RCC 7860 (cell line): Measurements from ENCODE around the gene GPR171.

ENCODE experiments used
- DNase-seq: peaks from one replicate; pipeline ENCODE4 v3.0.0-alpha.2; 2015; ENCODE audit warnings: low spot score
- FAIRE-seq: peaks from 2 replicates; lab custom pipeline; 2012; peaks lifted over from hg19 to GRCh38; lab: Jason Lieb, UNC

Gene GPR171

GRCh38 chr3:151182349-151183079 is 20.5 kb downstream of the GPR171 start:
- FAIRE-seq (no peak), DNase-seq (no peak)

DNA sequence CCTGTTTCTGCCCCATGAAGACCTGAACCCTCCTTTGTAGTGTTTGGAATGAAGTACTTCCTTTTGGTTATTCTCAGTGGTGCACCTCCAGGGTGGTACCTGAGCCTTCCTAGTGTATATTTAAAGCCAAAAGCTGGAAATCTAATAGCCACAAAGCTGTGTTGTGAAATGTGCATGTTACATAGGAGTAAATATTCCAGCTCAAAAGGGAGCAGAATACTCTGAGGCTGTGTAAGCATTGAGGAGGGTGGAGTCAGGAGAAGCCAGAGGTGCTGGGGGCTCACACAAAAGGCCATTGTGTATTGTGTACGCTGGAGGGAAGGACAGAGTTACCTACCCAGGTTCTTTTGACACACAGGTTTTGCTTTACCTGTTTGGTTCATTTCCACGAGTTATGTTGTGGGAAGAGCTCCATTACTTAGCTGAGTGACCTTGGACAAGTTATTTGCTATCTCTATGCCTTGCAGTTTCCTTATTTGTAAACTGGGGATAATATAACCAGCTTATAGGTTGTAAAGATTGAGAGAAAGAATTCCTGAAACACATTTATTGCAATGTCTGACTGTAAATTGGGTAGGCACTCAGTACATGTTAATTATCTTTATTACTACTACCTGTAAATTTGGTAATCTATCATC is 24.7 kb downstream of the GPR171 start:
- FAIRE-seq (no peak), DNase-seq (no peak)

- FAIRE-seq (no peak), DNase-seq (no peak)
Measured at GRCh38 chr3:151175952-151176351, 27.1 kb downstream of the GPR171 start.

DNA sequence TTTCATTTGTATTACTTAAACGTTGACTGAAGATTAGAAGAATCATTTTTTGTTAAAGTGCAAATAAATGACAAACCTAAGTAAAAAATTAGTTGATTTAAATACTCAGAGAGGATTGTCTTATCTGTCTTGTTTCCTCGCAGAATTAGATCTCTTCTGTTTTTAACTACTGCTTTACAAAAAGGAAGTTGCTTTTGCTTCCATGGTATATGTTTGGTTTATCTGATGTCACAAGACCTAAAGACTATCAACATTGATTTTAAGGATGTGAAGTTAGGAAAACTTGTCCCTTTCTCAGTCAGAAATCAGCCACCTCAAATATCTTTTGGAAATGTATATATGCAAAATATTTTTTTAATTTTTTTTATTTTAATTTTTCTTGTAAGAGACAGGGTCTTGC is 28.7 kb downstream of the GPR171 start:
- no peak for FAIRE-seq

DNA sequence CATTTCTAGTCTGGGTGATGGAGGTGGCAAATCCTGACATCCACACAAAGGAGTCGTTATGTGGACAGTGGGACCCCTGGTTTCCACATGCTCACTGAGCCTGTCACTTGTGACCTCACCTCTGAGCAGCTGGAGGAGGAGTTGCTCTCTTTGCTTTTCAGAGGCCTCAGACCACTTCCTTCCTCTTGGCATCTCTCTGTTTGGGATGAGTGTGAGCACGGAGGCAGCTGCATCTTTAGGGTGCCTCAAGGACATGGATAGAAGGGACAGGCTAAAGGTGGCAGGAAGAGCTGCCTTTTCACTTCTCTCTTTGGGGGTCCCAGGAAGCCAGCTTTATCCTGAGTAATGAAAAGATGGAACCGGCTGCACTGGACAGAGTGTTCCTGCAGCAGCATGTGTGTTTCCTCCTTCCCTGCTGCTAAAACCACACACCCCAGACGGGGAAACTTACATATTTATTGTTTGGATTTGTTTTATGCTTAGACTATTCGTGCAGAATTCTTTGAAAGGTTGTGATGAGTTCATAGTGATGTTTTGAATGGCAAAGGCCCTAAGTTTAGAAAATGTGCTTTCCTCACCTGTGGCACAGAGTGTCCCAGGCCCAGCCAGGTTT is 31.8 kb downstream of the GPR171 start:
- FAIRE-seq = no peak

More for the DNA sequence above, 28.7 kb downstream of the GPR171 start:
- DNase-seq = no peak

DNA sequence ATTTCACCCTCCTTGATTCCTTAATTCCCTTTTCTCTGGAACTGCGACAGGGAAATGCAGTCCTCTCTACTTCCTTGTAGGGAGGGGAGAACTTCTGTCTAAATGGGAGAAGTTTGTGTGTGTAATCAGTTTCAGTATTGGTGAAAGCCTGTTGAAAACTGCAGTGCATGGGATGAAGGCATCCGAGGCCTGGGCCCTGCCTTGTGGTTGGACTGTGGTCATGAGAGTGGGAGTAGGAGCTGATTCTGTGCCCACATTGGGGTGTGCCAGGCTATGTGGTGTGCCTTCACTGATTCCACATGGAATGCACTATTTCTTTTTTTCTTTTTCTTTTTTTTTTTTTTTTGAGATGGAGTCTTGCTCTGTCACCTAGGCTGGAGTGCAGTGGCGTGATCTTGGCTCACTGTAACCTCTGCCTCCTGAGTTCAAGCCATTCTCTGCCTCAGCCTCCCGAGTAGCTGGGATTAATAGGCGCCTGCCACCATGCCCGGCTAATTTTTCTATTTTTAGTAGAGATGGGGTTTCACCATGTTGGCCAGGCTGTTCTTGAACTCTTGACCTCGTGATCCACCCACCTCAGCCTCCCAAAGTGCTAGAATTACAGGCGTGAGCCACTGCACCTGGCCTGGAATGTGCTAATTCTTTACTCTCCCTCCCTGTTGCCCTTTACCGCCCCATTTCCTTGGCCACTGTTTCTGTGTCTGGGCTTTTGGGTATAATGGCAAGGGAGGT is 32.9 kb downstream of the GPR171 start:
- DNase-seq (peak; percentile 26), FAIRE-seq (peak; percentile 65)

More for the DNA sequence above, 31.8 kb downstream of the GPR171 start:
- DNase-seq = no peak

DNA sequence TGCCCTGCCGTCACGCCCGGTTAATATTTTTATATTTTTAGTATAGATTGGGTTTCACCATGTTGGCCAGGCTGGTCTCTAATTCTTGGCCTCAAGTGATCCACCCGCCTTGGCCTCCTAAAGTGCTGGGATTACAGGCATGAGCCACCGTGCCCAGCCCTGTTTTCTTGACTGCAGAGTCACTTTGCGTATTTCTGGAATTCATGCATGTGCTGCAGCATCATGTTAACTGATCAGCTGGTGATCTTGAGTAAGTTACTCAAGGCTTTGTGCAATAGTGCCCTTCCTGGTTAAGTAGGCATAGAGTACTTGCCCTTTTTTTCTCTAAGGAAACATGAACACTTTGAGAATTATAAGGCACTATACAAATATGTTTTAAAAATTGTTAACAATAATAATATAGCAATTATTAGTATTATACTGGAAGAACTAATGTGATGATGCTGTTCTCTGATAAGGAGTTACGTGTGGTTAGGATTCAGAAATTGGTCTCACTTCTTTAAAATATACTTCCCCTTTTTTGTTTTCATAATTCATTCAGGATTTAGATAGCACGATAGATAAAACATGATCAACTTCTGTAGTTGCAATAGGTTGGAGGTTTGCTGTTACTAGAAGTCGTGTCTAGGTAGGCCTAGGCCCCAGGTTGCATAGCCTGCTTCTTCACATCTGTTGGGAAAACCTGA is 33.6 kb downstream of the GPR171 start:
- FAIRE-seq (no peak), DNase-seq (no peak)

- peak; percentile 43 for DNase-seq
- peak; percentile 62 for FAIRE-seq
Measured at GRCh38 chr3:151168269-151169094, 34.5 kb downstream of the GPR171 start.

GRCh38 chr3:151166161-151166560 is 36.9 kb downstream of the GPR171 start:
- no peak for FAIRE-seq
- DNase-seq = no peak

- DNase-seq (no peak), FAIRE-seq (no peak)
Measured at GRCh38 chr3:151165226-151165625, 37.8 kb downstream of the GPR171 start.

- no peak for DNase-seq
- FAIRE-seq = no peak
Measured at GRCh38 chr3:151159806-151160205, 43.2 kb downstream of the GPR171 start.

DNA sequence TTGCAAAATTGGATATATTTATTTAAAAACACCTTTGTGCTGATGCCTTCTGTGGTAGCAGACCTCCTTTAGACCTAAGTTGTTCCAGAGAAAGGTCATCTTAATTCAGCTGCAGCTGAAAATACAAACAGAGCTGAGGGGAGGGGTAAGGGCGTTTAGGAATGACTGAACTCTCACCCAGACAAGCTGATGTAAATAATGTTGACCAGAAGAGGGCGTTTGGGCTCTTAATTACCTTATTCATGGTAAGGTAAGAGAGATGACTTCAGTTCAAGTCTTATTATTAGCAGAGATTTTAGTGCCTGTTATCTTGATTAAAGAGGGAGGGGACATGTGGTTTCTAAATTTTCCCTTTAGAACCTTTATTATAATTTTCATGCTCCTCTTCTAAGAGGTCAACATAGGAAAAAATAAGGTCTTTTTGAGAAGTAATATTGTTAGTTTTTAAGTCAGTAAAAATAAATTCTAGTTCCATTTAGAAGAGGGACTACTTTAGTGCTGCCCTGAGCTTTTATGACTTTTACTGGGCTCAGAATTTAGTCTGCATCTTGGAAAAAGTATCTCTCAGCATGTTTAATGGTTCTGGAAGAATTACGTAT is 46.3 kb downstream of the GPR171 start:
- FAIRE-seq (peak; percentile 77), DNase-seq (peak; percentile 44)

DNA sequence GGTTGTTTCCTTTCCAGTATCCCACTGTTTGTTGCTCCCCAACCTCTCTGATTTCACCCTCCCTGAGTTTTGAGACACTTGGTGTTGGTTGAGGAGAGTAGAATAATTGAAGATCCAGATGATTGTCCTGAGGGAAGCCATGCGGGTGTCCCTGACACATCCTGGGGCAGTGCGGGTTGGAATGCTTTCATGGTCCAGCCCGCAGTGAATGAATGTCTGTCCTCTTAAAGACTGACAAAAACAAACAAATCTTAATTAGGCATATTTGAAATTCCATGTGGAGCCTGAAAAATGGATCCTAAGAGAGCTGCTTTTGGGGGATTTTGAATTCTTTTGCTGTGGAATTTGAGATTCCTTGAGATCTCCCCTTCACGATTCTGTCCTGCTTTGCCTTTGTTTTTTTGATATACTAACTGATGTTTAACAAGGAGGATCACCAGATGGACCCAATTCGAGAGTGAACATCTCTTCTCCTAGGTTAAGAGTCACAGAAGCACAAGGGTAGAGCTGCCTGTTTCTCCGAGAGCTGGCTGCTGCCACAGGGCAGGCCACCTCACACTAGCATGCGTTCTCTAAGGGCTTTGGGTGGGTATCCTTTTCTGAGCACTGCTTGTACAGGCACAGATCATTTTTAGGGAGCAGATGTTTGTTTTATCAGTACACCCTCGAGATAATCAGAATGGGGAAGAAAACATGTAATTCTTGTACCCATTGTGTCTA is 47.4 kb downstream of the GPR171 start:
- no peak for FAIRE-seq

DNA sequence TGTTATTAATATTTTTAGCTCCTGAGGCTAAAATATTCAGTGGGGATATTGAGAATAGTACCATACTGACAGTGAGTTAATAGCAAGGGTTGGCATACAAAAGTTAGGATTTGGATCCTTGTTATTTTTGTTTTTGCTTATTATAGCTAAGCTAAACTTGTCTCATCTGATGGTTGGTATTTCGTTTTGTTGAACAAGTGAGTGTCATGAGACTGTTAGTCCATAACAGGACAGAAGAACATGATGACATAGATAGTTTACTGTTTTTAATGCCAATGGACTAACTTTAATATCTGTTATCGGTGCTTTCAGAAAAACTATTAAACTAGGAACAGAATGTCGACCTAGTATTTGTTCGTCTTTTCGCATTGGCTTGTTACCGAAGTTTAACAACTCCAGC is 48.5 kb downstream of the GPR171 start:
- DNase-seq = no peak
- FAIRE-seq = no peak

More for the DNA sequence above, 47.4 kb downstream of the GPR171 start:
- DNase-seq = no peak

DNA sequence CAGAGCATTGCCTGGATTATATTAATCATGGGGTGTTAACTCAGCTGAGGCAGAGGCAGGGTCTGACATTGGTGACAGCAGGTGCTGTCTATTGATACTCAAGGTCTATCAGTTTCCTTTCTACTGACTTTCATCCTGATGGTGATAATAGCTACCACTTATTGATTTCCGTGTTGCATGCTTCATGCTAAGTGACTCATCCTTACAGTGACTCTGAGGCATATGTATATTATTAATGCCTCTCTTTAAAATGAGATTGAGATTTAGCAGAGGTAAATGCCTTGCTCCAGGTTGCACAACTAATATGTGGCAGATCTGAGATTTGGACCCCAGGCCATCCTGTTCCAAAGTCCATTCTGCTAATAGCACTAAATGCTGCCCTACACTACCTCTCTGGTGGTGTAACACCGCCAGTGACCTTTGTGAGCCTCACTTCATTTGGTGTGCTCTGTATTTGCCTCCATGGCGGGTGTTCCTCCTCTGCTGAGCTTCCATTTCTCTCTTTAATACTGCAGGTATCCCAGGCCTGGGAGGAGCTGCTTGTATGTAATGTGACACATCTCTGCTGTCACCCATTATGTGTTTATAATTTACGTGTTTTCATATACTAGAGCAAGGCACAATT is 50.4 kb downstream of the GPR171 start:
- DNase-seq (no peak), FAIRE-seq (no peak)
